ENCODE data around the gene TNRC6B. TPM values are rescaled to one million over a fixed set of nuclear protein-coding genes. Genes with fewer than 3 reads are reported as not detected.

The TNRC6B gene
- total RNA-seq, 2 experiments from 2014 or later, result 37.0 to 63.7 TPM

DNA sequence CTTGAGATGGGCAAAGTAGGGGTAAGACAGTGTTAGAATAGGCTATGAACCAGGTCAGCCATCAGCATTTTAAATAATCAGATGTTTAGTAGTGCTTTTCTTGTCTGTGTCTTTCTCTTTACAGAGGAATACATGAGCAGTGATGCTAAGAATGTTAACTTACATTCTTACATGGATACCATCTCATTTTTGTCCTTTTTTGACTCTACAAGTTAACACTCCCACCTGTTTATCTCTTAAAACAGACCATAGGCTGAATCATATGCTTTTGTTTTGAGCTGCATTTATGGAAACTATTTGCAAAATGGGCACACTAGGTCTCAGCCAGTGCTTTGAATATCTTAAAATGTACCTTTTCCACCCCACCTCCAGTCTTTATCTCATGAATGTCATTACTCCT, 143.0 kb downstream of the TNRC6B start:
- H3K79me2 ChIP-seq (ENCODE audit: insufficient read depth, low read depth, low read length), result no peaks in the 10 kb centered on the region
- H3K4me1 ChIP-seq (ENCODE audit: insufficient read depth, low read length, poor library complexity, severe bottlenecking), result no peaks in the 10 kb centered on the region
- peaks cover 71% of the 10 kb centered on the region for H3K36me3 ChIP-seq (ENCODE audit: insufficient read depth, low read length)
- DNase-seq (ENCODE audit: low spot score), result no peak
- no TSS peak for BruUV-seq (replicated peaks)
- H3K4me2 ChIP-seq (ENCODE audit: low read length), result no peak overlapping the region
- intact Hi-C loops (cut with micrococcal nuclease; ENCODE audit: unreplicated experiment), result no loop called here
- no peak for TF ChIP-seq EZH2phosphoT487 (IDR thresholded peaks at IDR 0.05; ENCODE audit: borderline replicate concordance, low read depth, low read length)
- TF ChIP-seq, protein P1, sequence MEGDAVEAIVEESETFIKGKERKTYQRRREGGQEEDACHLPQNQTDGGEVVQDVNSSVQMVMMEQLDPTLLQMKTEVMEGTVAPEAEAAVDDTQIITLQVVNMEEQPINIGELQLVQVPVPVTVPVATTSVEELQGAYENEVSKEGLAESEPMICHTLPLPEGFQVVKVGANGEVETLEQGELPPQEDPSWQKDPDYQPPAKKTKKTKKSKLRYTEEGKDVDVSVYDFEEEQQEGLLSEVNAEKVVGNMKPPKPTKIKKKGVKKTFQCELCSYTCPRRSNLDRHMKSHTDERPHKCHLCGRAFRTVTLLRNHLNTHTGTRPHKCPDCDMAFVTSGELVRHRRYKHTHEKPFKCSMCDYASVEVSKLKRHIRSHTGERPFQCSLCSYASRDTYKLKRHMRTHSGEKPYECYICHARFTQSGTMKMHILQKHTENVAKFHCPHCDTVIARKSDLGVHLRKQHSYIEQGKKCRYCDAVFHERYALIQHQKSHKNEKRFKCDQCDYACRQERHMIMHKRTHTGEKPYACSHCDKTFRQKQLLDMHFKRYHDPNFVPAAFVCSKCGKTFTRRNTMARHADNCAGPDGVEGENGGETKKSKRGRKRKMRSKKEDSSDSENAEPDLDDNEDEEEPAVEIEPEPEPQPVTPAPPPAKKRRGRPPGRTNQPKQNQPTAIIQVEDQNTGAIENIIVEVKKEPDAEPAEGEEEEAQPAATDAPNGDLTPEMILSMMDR (conservative IDR thresholded peaks at IDR 0.05; ENCODE audit: low read length), result no peak
- no peak overlapping the region for H3K27ac ChIP-seq (ENCODE audit: low read depth, low read length, poor library complexity, severe bottlenecking)
- POLR2A ChIA-PET, result no interaction called here
- H2AFZ ChIP-seq (ENCODE audit: low read length), result no peak overlapping the region
- H3K9me3 ChIP-seq (ENCODE audit: low read length), result no peaks in the 10 kb centered on the region
- H3K9me2 ChIP-seq (ENCODE audit: insufficient read depth, low read length), result no peaks in the 10 kb centered on the region
- H3K4me3 ChIP-seq (ENCODE audit: low read depth, low read length, poor library complexity, severe bottlenecking), result no peak overlapping the region
- no peaks in the 10 kb centered on the region for H4K20me1 ChIP-seq (ENCODE audit: insufficient read depth, low read length)
- CTCF ChIA-PET (ENCODE audit: unreplicated experiment), result no interaction called here

DNA sequence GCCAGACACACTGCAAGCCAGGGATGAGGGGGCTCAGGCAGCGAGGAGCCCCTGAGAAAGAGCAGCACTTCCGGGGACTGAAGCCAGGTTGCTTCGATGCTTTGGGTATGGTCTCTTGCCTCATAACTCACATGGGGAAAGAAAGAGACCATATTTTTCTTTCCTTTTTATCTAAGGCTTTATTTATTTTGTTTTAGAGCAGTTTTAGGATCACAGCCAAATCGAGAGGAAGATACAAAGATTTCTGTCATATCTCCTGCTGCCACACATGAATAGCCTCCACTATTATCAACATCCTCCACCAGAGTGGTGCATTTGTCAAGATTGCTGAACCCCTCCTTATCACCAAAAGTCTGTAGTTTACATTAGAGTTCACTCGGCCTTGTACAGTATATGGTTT, 144.3 kb downstream of the TNRC6B start:
- DNase-seq (ENCODE audit: low spot score), result no peak
- no peaks in the 10 kb centered on the region for H3K4me1 ChIP-seq (ENCODE audit: insufficient read depth, low read length, poor library complexity, severe bottlenecking)
- no peak overlapping the region for H3K4me3 ChIP-seq (ENCODE audit: low read depth, low read length, poor library complexity, severe bottlenecking)
- H4K20me1 ChIP-seq (ENCODE audit: insufficient read depth, low read length), result no peaks in the 10 kb centered on the region
- TF ChIP-seq, protein P1 (conservative IDR thresholded peaks at IDR 0.05; ENCODE audit: low read length), result no peak
- TF ChIP-seq EZH2phosphoT487 (IDR thresholded peaks at IDR 0.05; ENCODE audit: borderline replicate concordance, low read depth, low read length), result no peak
- H3K27ac ChIP-seq (ENCODE audit: low read depth, low read length, poor library complexity, severe bottlenecking), result no peak overlapping the region
- no peaks in the 10 kb centered on the region for H3K79me2 ChIP-seq (ENCODE audit: insufficient read depth, low read depth, low read length)
- intact Hi-C loops (cut with micrococcal nuclease; ENCODE audit: unreplicated experiment), result no loop called here
- H3K36me3 ChIP-seq (ENCODE audit: insufficient read depth, low read length), result peaks cover 61% of the 10 kb centered on the region
- ChIA-PET CTCF (ENCODE audit: unreplicated experiment) (no interaction called here), POLR2A (no interaction called here)
- H3K4me2 ChIP-seq (ENCODE audit: low read length), result no peak overlapping the region
- BruUV-seq (replicated peaks), result no TSS peak
- no peak overlapping the region for H2AFZ ChIP-seq (ENCODE audit: low read length)
- H3K9me3 ChIP-seq (ENCODE audit: low read length), result no peaks in the 10 kb centered on the region
- no peaks in the 10 kb centered on the region for H3K9me2 ChIP-seq (ENCODE audit: insufficient read depth, low read length)

GRCh38 chr22:40322818-40323447, 145.2 kb downstream of the TNRC6B start:
- no peaks in the 10 kb centered on the region for H3K9me2 ChIP-seq (ENCODE audit: insufficient read depth, low read length)
- CTCF ChIA-PET (ENCODE audit: unreplicated experiment), result no interaction called here
- no peaks in the 10 kb centered on the region for H4K20me1 ChIP-seq (ENCODE audit: insufficient read depth, low read length)
- TF ChIP-seq, protein P1 (conservative IDR thresholded peaks at IDR 0.05; ENCODE audit: low read length), result no peak
- TF ChIP-seq EZH2phosphoT487 (IDR thresholded peaks at IDR 0.05; ENCODE audit: borderline replicate concordance, low read depth, low read length), result no peak
- H2AFZ ChIP-seq (ENCODE audit: low read length), result no peak overlapping the region
- H3K4me1 ChIP-seq (ENCODE audit: insufficient read depth, low read length, poor library complexity, severe bottlenecking), result no peaks in the 10 kb centered on the region
- intact Hi-C loops (cut with micrococcal nuclease; ENCODE audit: unreplicated experiment), result no loop called here
- H3K9me3 ChIP-seq (ENCODE audit: low read length), result no peaks in the 10 kb centered on the region
- peaks cover 54% of the 10 kb centered on the region for H3K36me3 ChIP-seq (ENCODE audit: insufficient read depth, low read length)
- no peak overlapping the region for H3K4me3 ChIP-seq (ENCODE audit: low read depth, low read length, poor library complexity, severe bottlenecking)
- BruUV-seq (replicated peaks), result no TSS peak
- H3K4me2 ChIP-seq (ENCODE audit: low read length), result no peak overlapping the region
- POLR2A ChIA-PET, result interaction anchor here (0.6 to 1.0 kb wide), 2 partner anchors 25 to 47 kb away, joined by 5 to 8 read pairs; no protein-coding TSS in a partner anchor
- no peak for DNase-seq (ENCODE audit: low spot score)
- no peak overlapping the region for H3K27ac ChIP-seq (ENCODE audit: low read depth, low read length, poor library complexity, severe bottlenecking)
- H3K79me2 ChIP-seq (ENCODE audit: insufficient read depth, low read depth, low read length), result no peaks in the 10 kb centered on the region

Data from OCI-LY7 (cell line).